Keratinocyte (primary cell): ENCODE data around the gene DPYSL5. TPM values are rescaled to one million over a fixed set of nuclear protein-coding genes. Genes with fewer than 3 reads are reported as not detected.

Experiments used
- DNase-seq: peaks from one replicate; pipeline ENCODE4 v3.0.0-alpha.2; 2011; ENCODE audit warnings: low read depth, missing footprints, low spot score
- FAIRE-seq: peaks from 2 replicates; lab custom pipeline; 2011; peaks lifted over from hg19 to GRCh38; lab: Jason Lieb, UNC
- H2AFZ ChIP-seq: 2 replicates; pipeline ENCODE4 v1.6.0; 2012; ENCODE audit warnings: low read length, control low read depth, inconsistent platforms; ENCODE audit not compliant: control insufficient read depth
- H3K27ac ChIP-seq: 2 replicates; pipeline ENCODE4 v1.5.1; 2011; ENCODE audit warnings: low read length; ENCODE audit not compliant: control insufficient read depth, insufficient read depth
- H3K27me3 ChIP-seq: 3 replicates; pipeline ENCODE4 v1.6.0; 2011; ENCODE audit warnings: low read length; ENCODE audit not compliant: control insufficient read depth, insufficient read depth; ENCODE audit errors: extremely low read depth
- H3K36me3 ChIP-seq, 2 experiments: 2 replicates in 1 of 2; 3 replicates in 1 of 2; pipeline ENCODE4 v1.5.1; 2011; ENCODE audit warnings: low read length in 2 of 2, mild to moderate bottlenecking in 1 of 2; ENCODE audit not compliant: control insufficient read depth in 2 of 2, insufficient read depth in 2 of 2; ENCODE audit errors: extremely low read depth in 1 of 2
- H3K4me1 ChIP-seq: 3 replicates; pipeline ENCODE4 v1.5.1; 2011; ENCODE audit warnings: low read length; ENCODE audit not compliant: control insufficient read depth, insufficient read depth; ENCODE audit errors: extremely low read depth
- H3K4me2 ChIP-seq: 3 replicates; pipeline ENCODE4 v1.6.0; 2011; ENCODE audit warnings: low read depth, low read length; ENCODE audit not compliant: control insufficient read depth, insufficient read depth; ENCODE audit errors: extremely low read depth
- H3K4me3 ChIP-seq, 3 experiments: fragments of 200-600 bp in 1 of 3; sonication (generic) in 1 of 3; 2 replicates in 2 of 3; 3 replicates in 1 of 3; pipeline ENCODE4 v1.5.1; 2011 to 2016; ENCODE audit warnings: low read length in 3 of 3, mild to moderate bottlenecking in 3 of 3, control low read depth in 2 of 3, inconsistent platforms in 1 of 3, low read depth in 1 of 3, mixed read lengths in 1 of 3, mixed run types in 1 of 3, moderate library complexity in 1 of 3; ENCODE audit not compliant: control insufficient read depth in 2 of 3, insufficient read depth in 2 of 3; ENCODE audit errors: extremely low read depth in 1 of 3
- H3K79me2 ChIP-seq: 2 replicates; pipeline ENCODE4 v1.6.0; 2012; ENCODE audit warnings: low read length; ENCODE audit not compliant: control insufficient read depth, insufficient read depth
- H3K9ac ChIP-seq: 3 replicates; pipeline ENCODE4 v1.6.0; 2011; ENCODE audit warnings: low read length; ENCODE audit not compliant: control insufficient read depth, insufficient read depth; ENCODE audit errors: extremely low read depth
- H3K9me1 ChIP-seq: 3 replicates; pipeline ENCODE4 v1.6.0; 2011; ENCODE audit warnings: low read length; ENCODE audit not compliant: control insufficient read depth, insufficient read depth; ENCODE audit errors: extremely low read depth
- H3K9me3 ChIP-seq: 2 replicates; pipeline ENCODE4 v1.5.1; 2012; ENCODE audit warnings: low read depth, low read length; ENCODE audit not compliant: control insufficient read depth
- H4K20me1 ChIP-seq: 3 replicates; pipeline ENCODE4 v1.6.0; 2011; ENCODE audit warnings: low read length; ENCODE audit not compliant: control insufficient read depth, insufficient read depth; ENCODE audit errors: extremely low read depth
- CTCF ChIP-seq, 3 experiments: IDR thresholded peaks in 1 of 3; conservative IDR thresholded peaks in 1 of 3; optimal IDR thresholded peaks in 1 of 3; 2 replicates in 2 of 3; 3 replicates in 1 of 3; pipeline versions ENCODE3 to v1.5.1; 2011; ENCODE audit warnings: low read length in 3 of 3, mild to moderate bottlenecking in 3 of 3, moderate library complexity in 2 of 3, control low read depth in 1 of 3, inconsistent platforms in 1 of 3; ENCODE audit not compliant: insufficient read depth in 2 of 3; ENCODE audit errors: extremely low read depth in 1 of 3
- EZH2 ChIP-seq: IDR thresholded peaks from one replicate; pipeline ENCODE4 v1.6.1; 2012; ENCODE audit warnings: inconsistent platforms, mild to moderate bottlenecking, low read length, moderate library complexity
- dilution Hi-C: fragments of 300-500 bp; cut with MboI; formaldehyde crosslinking; loops from one replicate; pipeline ENCODE4 v1.7.0; 2020; ENCODE audit warnings: low sequenced_read_pairs; ENCODE audit not compliant: extremely low pct_ligation_motif_present
- polyA plus RNA-seq, 5 experiments: library from polyadenylated mRNA; depleted of rRNA in 3 of 5; stranded (reverse) in 3 of 5; stranded (forward) in 1 of 5; unstranded in 1 of 5; fragments of >200 nt; gene quantifications; 1 replicate in 1 of 5; 2 replicates in 3 of 5; 3 replicates in 1 of 5; pipeline versions ENCODE4 v1.2.1 to v1.2.3, GENCODE V29; 2011 to 2012; ENCODE audit warnings: missing spikeins in 2 of 5, low read depth in 1 of 5, low replicate concordance in 1 of 5

The DPYSL5 gene
- polyA plus RNA-seq, 1 donor (not counting 4 experiments of a cell fraction or from before 2014, with no cell fraction given), result not detected

- no peak for FAIRE-seq
- dilution Hi-C loops, result no loop called here
- H3K4me3 ChIP-seq, result no peak overlapping the region
These were observed 27.9 kb downstream of the DPYSL5 start for GRCh38 chr2:26875808-26876207.

GRCh38 chr2:26876260-26876659 lies 28.3 kb downstream of the DPYSL5 start:
- Histone ChIP-seq H3K27me3 (peaks cover 25% of the 10 kb centered on the region), H3K9me3 (no peaks in the 10 kb centered on the region), H3K4me2 (no peak overlapping the region), H3K79me2 (no peaks in the 10 kb centered on the region), H3K36me3 (no peaks in the 10 kb centered on the region), H3K4me1 (no peaks in the 10 kb centered on the region), H3K4me3 (no peak overlapping the region), H2AFZ (no peak overlapping the region), H4K20me1 (no peaks in the 10 kb centered on the region), H3K9ac (no peak overlapping the region), H3K27ac (no peak overlapping the region), H3K9me1 (no peaks in the 10 kb centered on the region)
- DNase-seq, result no peak
- FAIRE-seq, result no peak
- dilution Hi-C loops, result no loop called here
- no peak for TF ChIP-seq EZH2
- no peak for TF ChIP-seq CTCF (optimal IDR thresholded peaks at IDR 0.05 in 1 of 3, IDR thresholded peaks at IDR 0.05 in 1 of 3, conservative IDR thresholded peaks at IDR 0.05 in 1 of 3; ENCODE audit: extremely low read depth in 1 of 3, insufficient read depth in 2 of 3, low read length in 3 of 3)

More at GRCh38 chr2:26875808-26876207, 27.9 kb downstream of the DPYSL5 start:
- Histone ChIP-seq H3K4me1 (no peaks in the 10 kb centered on the region), H3K9me1 (no peaks in the 10 kb centered on the region), H3K27ac (no peak overlapping the region), H3K9ac (no peak overlapping the region), H3K9me3 (no peaks in the 10 kb centered on the region), H3K4me2 (no peak overlapping the region), H2AFZ (no peak overlapping the region), H3K79me2 (no peaks in the 10 kb centered on the region), H3K27me3 (peaks cover 21% of the 10 kb centered on the region), H3K36me3 (no peaks in the 10 kb centered on the region), H4K20me1 (no peaks in the 10 kb centered on the region)
- DNase-seq, result no peak
- TF ChIP-seq EZH2 (no peak), CTCF (optimal IDR thresholded peaks at IDR 0.05 in 1 of 3, IDR thresholded peaks at IDR 0.05 in 1 of 3, conservative IDR thresholded peaks at IDR 0.05 in 1 of 3; ENCODE audit: extremely low read depth in 1 of 3, insufficient read depth in 2 of 3, low read length in 3 of 3) (no peak)
